Loucy (cell line): ENCODE data around the gene STRIP2.

Source experiments
- CTCF ChIP-seq: fragments of 200-600 bp; sonication (generic); conservative IDR thresholded peaks from 2 replicates; pipeline ENCODE4 v1.5.1; 2014; ENCODE audit warnings: mild to moderate bottlenecking, antibody characterized with exemption, low read length
- EZH2phosphoT487 ChIP-seq: fragments of 200-600 bp; IDR thresholded peaks from 2 replicates; pipeline ENCODE4 v1.6.1; 2018; ENCODE audit warnings: antibody characterized with exemption, mild to moderate bottlenecking, moderate library complexity, borderline replicate concordance

DNA sequence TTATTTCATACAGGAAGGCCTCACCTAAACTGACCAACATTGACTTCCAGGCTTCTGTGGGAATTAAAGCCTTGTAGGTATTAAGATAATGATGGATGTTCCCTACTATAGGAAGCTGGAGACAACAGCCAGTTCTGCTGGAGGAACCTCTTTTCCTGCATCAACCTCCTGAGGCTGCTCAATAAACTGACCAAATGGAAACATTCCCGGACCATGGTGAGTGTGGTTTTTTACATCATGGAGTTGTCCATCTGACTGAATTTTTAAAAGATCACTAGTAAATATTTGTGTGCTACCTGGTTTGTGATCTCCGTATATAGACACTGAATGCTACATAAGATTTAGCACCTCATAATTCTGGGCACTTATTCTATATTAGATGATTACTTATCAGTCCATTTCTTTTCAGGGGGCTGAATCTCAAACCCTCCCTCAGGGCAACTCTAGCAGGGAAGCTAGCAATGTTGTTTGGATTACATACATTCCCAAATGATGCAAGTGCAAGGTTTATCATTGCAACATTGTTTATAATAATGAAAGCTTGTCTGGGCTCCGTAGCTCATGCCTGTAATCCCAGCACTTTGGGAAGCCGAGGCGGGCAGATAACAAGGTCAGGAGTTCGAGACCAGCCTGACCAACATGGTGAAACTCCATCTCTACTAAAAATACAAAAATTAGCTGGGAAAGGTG is 46.6 kb downstream of the STRIP2 start:
- TF ChIP-seq CTCF (no peak), EZH2phosphoT487 (no peak)
